Liver (tissue), 9 donors: ENCODE data around the gene OR1F1. TPM values are rescaled to one million over a fixed set of nuclear protein-coding genes. Genes with fewer than 3 reads are reported as not detected.

Experiments used
- DNase-seq: peaks from one replicate; pipeline ENCODE4 v3.0.0-alpha.2; 2017; ENCODE audit warnings: low spot score
- H3K27ac ChIP-seq, 2 donors: one replicate each; pipeline ENCODE4 v1.7.0; 2013; ENCODE audit warnings: inconsistent platforms in 2 of 2, low read length in 2 of 2, control low read depth in 1 of 2, low read depth in 1 of 2, mild to moderate bottlenecking in 1 of 2
- H3K27me3 ChIP-seq, 4 donors: one replicate each; pipeline versions ENCODE4 v1.6.1 to v1.7.0; 2013; ENCODE audit warnings: low read length in 3 of 4, inconsistent platforms in 1 of 4, mild to moderate bottlenecking in 1 of 4, moderate library complexity in 1 of 4; ENCODE audit not compliant: control insufficient read depth in 4 of 4, insufficient read depth in 4 of 4
- H3K36me3 ChIP-seq, 4 donors: one replicate each; pipeline versions ENCODE4 v1.6.1 to v1.7.0; 2013; ENCODE audit warnings: low read length in 3 of 4, mild to moderate bottlenecking in 3 of 4, low read depth in 1 of 4, moderate library complexity in 1 of 4; ENCODE audit not compliant: control insufficient read depth in 4 of 4, insufficient read depth in 3 of 4
- H3K4me1 ChIP-seq, 4 donors: one replicate each; pipeline versions ENCODE4 v1.6.1 to v1.7.0; 2013; ENCODE audit warnings: low read length in 3 of 4, mild to moderate bottlenecking in 3 of 4, moderate library complexity in 1 of 4; ENCODE audit not compliant: control insufficient read depth in 4 of 4, insufficient read depth in 4 of 4
- H3K4me3 ChIP-seq, 3 donors: one replicate each; pipeline versions ENCODE4 v1.6.1 to v1.7.0; 2013; ENCODE audit warnings: low read length in 3 of 3, control low read depth in 1 of 3, low read depth in 1 of 3, mild to moderate bottlenecking in 1 of 3
- H3K9ac ChIP-seq, 2 donors: one replicate each; pipeline ENCODE4 v1.7.0; 2013; ENCODE audit warnings: low read length in 2 of 2, mild to moderate bottlenecking in 2 of 2, moderate library complexity in 2 of 2, control low read depth in 1 of 2, low read depth in 1 of 2
- H3K9me3 ChIP-seq, 4 donors: one replicate each; pipeline versions ENCODE4 v1.6.1 to v1.7.0; 2013; ENCODE audit warnings: low read length in 3 of 4; ENCODE audit not compliant: control insufficient read depth in 4 of 4
- EGR1 ChIP-seq, 2 donors: IDR thresholded peaks; 2 replicates each; pipeline ENCODE4 v1.6.1; 2016 to 2018; ENCODE audit warnings: antibody characterized with exemption in 2 of 2, low read depth in 2 of 2
- FOXA1 ChIP-seq: IDR thresholded peaks from 2 replicates; pipeline ENCODE4 v1.6.1; 2016; ENCODE audit warnings: antibody characterized with exemption
- FOXA2 ChIP-seq: IDR thresholded peaks from 2 replicates; pipeline ENCODE4 v1.6.1; 2016; ENCODE audit warnings: antibody characterized with exemption
- GABPA ChIP-seq, 2 donors: IDR thresholded peaks in 1 of 2; conservative IDR thresholded peaks in 1 of 2; 2 replicates each; pipeline ENCODE4 v1.6.1; 2016; ENCODE audit warnings: antibody characterized with exemption in 2 of 2, mild to moderate bottlenecking in 1 of 2, moderate library complexity in 1 of 2
- HNF4A ChIP-seq, 2 donors: conservative IDR thresholded peaks; 2 replicates each; pipeline ENCODE4 v1.6.1; 2016; ENCODE audit warnings: antibody characterized with exemption in 2 of 2, mild to moderate bottlenecking in 2 of 2
- HNF4G ChIP-seq: IDR thresholded peaks from 2 replicates; pipeline ENCODE4 v1.6.1; 2016; ENCODE audit warnings: antibody characterized with exemption
- JUND ChIP-seq, 2 donors: IDR thresholded peaks; 2 replicates each; pipeline ENCODE4 v1.6.1; 2016; ENCODE audit warnings: antibody characterized with exemption in 2 of 2
- NR2F2 ChIP-seq: IDR thresholded peaks from 2 replicates; pipeline ENCODE4 v1.6.1; 2016; ENCODE audit warnings: antibody characterized with exemption
- RAD21 ChIP-seq, 2 donors: IDR thresholded peaks; 2 replicates each; pipeline ENCODE4 v1.6.1; 2016; ENCODE audit warnings: antibody characterized with exemption in 2 of 2, mild to moderate bottlenecking in 2 of 2
- RXRA ChIP-seq, 2 donors: IDR thresholded peaks; 2 replicates each; pipeline ENCODE4 v1.6.1; 2017 to 2018; ENCODE audit warnings: antibody characterized with exemption in 2 of 2, mild to moderate bottlenecking in 1 of 2
- SP1 ChIP-seq: IDR thresholded peaks from 2 replicates; pipeline ENCODE4 v1.6.1; 2018; ENCODE audit warnings: antibody characterized with exemption, mild to moderate bottlenecking
- TAF1 ChIP-seq: conservative IDR thresholded peaks from 2 replicates; pipeline ENCODE4 v1.6.1; 2016; ENCODE audit warnings: antibody characterized with exemption, mild to moderate bottlenecking
- YY1 ChIP-seq: IDR thresholded peaks from 2 replicates; pipeline ENCODE4 v1.6.1; 2016; ENCODE audit warnings: antibody characterized with exemption, mild to moderate bottlenecking
- WGBS: extraction: QIAGEN DNeasy Blood & Tissue Kit; methylation state at CpG from one replicate; pipeline ENCODE4 v1.1.7; 2013; 5-methylcytosine and 5-hydroxymethylcytosine counted together
- polyA plus RNA-seq, 2 donors: library from polyadenylated mRNA; stranded (reverse) in 1 of 2; unstranded in 1 of 2; fragments of 200-250 nt in 1 of 2; fragments of >200 nt in 1 of 2; fragmentation: Nextera tagmentation in 1 of 2; extraction: Ambion mirVana in 1 of 2; gene quantifications; one replicate each; pipeline versions ENCODE4 v1.2.1 to v1.2.3, GENCODE V29; 2013 to 2015
- total RNA-seq, 2 donors: library from RNA; depleted of rRNA; stranded (reverse); fragments of >200 nt; gene quantifications; one replicate each; pipeline ENCODE4 v1.2.3, GENCODE V29; 2014
- TF ChIP-seq, protein P1 (sequence below): IDR thresholded peaks from 2 replicates; pipeline ENCODE4 v1.6.1; 2016; ENCODE audit warnings: antibody characterized with exemption
- TF ChIP-seq, protein P2 (sequence below): fragments of 150-350 bp; IDR thresholded peaks from 2 replicates; pipeline ENCODE4 v1.5.1; 2017; ENCODE audit warnings: improper control_type of control experiment, low read depth, low read length; ENCODE audit not compliant: missing input control
- TF ChIP-seq, protein P3 (sequence below): IDR thresholded peaks from 2 replicates; pipeline ENCODE4 v1.6.1; 2016; ENCODE audit warnings: antibody characterized with exemption
- TF ChIP-seq, protein P4 (sequence below): IDR thresholded peaks from 2 replicates; pipeline ENCODE4 v1.6.1; 2016; ENCODE audit warnings: antibody characterized with exemption
- TF ChIP-seq, protein P5 (sequence below): IDR thresholded peaks from 2 replicates; pipeline ENCODE4 v1.6.1; 2016; ENCODE audit warnings: antibody characterized with exemption, mild to moderate bottlenecking
- donor health status: healthy.
- donor health status: healthy.
- donor health status: healthy.
- donor health status: healthy.
- donor health status: healthy.

Gene OR1F1
- total and polyA plus RNA-seq, 4 donors, result not detected

DNA sequence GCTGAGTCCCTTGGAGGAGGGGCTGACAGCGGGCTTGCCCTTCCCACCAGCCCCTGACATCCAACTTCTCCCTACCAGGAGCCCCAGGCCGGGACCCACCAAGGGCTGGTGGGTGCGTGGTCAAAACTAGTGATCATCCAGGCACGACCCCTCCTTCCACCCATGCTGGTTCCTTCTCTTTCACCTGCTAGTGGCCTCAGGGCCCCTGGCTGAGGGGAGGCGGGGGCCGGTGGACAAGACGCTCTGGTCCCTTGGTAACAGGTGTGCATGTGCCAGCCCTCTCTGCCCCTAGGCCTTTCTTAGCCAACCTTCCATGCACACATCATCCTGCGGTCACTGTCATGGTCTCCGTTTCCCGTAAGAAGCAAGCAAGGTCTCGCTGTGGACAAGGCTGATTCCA, 44.8 kb upstream of the OR1F1 start:
- H3K27ac ChIP-seq, result peak overlapping the region; percentile 67 to 68
- 94% methylated on average over 11 of the region's 11 CpGs for WGBS
- H3K27me3 ChIP-seq, result no peaks in the 10 kb centered on the region
- H3K9me3 ChIP-seq, result no peaks in the 10 kb centered on the region
- peaks cover 11 to 21% (median 18%) of the 10 kb centered on the region in 4 donors for H3K4me1 ChIP-seq
- no peak overlapping the region for H3K9ac ChIP-seq
- peaks cover 0 to 29% (median 3%) of the 10 kb centered on the region in 4 donors for H3K36me3 ChIP-seq
- H3K4me3 ChIP-seq, result no peak overlapping the region
- no peak for DNase-seq
- TF ChIP-seq RXRA (IDR thresholded peaks at IDR 0.05), result no peak
- TF ChIP-seq, protein P1, sequence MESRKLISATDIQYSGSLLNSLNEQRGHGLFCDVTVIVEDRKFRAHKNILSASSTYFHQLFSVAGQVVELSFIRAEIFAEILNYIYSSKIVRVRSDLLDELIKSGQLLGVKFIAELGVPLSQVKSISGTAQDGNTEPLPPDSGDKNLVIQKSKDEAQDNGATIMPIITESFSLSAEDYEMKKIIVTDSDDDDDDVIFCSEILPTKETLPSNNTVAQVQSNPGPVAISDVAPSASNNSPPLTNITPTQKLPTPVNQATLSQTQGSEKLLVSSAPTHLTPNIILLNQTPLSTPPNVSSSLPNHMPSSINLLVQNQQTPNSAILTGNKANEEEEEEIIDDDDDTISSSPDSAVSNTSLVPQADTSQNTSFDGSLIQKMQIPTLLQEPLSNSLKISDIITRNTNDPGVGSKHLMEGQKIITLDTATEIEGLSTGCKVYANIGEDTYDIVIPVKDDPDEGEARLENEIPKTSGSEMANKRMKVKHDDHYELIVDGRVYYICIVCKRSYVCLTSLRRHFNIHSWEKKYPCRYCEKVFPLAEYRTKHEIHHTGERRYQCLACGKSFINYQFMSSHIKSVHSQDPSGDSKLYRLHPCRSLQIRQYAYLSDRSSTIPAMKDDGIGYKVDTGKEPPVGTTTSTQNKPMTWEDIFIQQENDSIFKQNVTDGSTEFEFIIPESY, result no peak
- TF ChIP-seq, protein P2, sequence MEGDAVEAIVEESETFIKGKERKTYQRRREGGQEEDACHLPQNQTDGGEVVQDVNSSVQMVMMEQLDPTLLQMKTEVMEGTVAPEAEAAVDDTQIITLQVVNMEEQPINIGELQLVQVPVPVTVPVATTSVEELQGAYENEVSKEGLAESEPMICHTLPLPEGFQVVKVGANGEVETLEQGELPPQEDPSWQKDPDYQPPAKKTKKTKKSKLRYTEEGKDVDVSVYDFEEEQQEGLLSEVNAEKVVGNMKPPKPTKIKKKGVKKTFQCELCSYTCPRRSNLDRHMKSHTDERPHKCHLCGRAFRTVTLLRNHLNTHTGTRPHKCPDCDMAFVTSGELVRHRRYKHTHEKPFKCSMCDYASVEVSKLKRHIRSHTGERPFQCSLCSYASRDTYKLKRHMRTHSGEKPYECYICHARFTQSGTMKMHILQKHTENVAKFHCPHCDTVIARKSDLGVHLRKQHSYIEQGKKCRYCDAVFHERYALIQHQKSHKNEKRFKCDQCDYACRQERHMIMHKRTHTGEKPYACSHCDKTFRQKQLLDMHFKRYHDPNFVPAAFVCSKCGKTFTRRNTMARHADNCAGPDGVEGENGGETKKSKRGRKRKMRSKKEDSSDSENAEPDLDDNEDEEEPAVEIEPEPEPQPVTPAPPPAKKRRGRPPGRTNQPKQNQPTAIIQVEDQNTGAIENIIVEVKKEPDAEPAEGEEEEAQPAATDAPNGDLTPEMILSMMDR, result no peak
- TF ChIP-seq SP1, result no peak
- TF ChIP-seq RAD21 (IDR thresholded peaks at IDR 0.05), result no peak
- no peak for TF ChIP-seq HNF4A (conservative IDR thresholded peaks at IDR 0.05)
- TF ChIP-seq EGR1 (IDR thresholded peaks at IDR 0.05; ENCODE audit: low read depth in 2 of 2), result no peak
- TF ChIP-seq GABPA (IDR thresholded peaks at IDR 0.05 in 1 of 2, conservative IDR thresholded peaks at IDR 0.05 in 1 of 2), result no peak
- TF ChIP-seq HNF4G, result no peak
- TF ChIP-seq, protein P3, sequence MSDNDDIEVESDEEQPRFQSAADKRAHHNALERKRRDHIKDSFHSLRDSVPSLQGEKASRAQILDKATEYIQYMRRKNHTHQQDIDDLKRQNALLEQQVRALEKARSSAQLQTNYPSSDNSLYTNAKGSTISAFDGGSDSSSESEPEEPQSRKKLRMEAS, result no peak
- no peak for TF ChIP-seq JUND (IDR thresholded peaks at IDR 0.05)
- no peak for TF ChIP-seq NR2F2
- no peak for TF ChIP-seq YY1
- TF ChIP-seq FOXA2, result no peak
- TF ChIP-seq TAF1, result no peak
- TF ChIP-seq, protein P4, sequence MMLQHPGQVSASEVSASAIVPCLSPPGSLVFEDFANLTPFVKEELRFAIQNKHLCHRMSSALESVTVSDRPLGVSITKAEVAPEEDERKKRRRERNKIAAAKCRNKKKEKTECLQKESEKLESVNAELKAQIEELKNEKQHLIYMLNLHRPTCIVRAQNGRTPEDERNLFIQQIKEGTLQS, result no peak
- TF ChIP-seq FOXA1, result no peak

DNA sequence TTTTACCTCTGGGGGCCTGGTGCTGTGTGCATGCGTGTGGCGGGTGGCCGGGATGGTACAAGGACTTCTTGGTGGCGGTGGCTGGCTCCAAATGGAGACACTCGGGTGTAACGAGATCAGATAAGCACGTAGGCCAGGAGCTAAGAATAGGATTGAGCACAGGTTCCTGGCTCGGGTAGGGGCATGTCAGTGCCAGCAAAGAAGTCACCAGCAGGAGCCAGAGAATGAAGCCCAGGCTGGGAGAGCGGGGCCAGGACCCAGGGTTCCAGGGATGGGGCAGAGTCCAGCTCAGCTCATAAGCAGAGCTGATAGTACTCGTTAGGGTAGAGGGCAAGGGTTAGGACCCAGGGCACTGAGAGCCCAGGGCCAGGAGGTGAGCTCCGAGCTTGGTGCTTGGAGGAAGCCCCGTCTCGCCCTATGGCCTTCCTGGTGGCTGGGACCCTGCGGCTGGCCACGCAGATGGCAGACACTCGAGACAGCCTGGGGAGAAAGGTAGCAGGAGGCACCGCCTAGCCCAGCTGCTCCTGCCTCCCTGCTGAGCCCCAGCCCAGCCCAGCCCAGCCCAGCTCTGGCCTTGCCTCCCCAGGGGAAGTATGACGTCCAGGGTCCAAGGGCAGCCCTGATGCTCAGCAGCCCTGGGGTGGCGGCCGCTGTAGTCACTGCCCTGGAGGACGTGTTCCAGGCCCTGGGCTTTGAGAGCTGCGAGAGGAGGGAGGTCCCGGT, 44.2 kb upstream of the OR1F1 start:
- peak in 1 of 2 donors; percentile 52 for TF ChIP-seq GABPA (IDR thresholded peaks at IDR 0.05 in 1 of 2, conservative IDR thresholded peaks at IDR 0.05 in 1 of 2)
- peak; percentile 76 for TF ChIP-seq NR2F2
- peak in 1 of 2 donors; percentile 57 for TF ChIP-seq JUND (IDR thresholded peaks at IDR 0.05)
- peak; percentile 98 for TF ChIP-seq SP1
- TF ChIP-seq, protein P2, result no peak
- no peak for TF ChIP-seq EGR1 (IDR thresholded peaks at IDR 0.05; ENCODE audit: low read depth in 2 of 2)
- TF ChIP-seq YY1, result peak; percentile 78
- TF ChIP-seq, protein P5, sequence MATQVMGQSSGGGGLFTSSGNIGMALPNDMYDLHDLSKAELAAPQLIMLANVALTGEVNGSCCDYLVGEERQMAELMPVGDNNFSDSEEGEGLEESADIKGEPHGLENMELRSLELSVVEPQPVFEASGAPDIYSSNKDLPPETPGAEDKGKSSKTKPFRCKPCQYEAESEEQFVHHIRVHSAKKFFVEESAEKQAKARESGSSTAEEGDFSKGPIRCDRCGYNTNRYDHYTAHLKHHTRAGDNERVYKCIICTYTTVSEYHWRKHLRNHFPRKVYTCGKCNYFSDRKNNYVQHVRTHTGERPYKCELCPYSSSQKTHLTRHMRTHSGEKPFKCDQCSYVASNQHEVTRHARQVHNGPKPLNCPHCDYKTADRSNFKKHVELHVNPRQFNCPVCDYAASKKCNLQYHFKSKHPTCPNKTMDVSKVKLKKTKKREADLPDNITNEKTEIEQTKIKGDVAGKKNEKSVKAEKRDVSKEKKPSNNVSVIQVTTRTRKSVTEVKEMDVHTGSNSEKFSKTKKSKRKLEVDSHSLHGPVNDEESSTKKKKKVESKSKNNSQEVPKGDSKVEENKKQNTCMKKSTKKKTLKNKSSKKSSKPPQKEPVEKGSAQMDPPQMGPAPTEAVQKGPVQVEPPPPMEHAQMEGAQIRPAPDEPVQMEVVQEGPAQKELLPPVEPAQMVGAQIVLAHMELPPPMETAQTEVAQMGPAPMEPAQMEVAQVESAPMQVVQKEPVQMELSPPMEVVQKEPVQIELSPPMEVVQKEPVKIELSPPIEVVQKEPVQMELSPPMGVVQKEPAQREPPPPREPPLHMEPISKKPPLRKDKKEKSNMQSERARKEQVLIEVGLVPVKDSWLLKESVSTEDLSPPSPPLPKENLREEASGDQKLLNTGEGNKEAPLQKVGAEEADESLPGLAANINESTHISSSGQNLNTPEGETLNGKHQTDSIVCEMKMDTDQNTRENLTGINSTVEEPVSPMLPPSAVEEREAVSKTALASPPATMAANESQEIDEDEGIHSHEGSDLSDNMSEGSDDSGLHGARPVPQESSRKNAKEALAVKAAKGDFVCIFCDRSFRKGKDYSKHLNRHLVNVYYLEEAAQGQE, result peak; percentile 71
- TF ChIP-seq HNF4A (conservative IDR thresholded peaks at IDR 0.05), result peak; percentile 95
- TF ChIP-seq HNF4G, result peak; percentile 81
- TF ChIP-seq RAD21 (IDR thresholded peaks at IDR 0.05), result no peak
- TF ChIP-seq RXRA (IDR thresholded peaks at IDR 0.05), result peak; percentile 85 to 89
- DNase-seq, result no peak
- Histone ChIP-seq H3K36me3 (peaks cover 0 to 24% (median 3%) of the 10 kb centered on the region in 4 donors), H3K27me3 (no peaks in the 10 kb centered on the region), H3K9me3 (no peaks in the 10 kb centered on the region), H3K9ac (peak overlapping the region in 1 of 2 donors; percentile 43), H3K4me3 (no peak overlapping the region), H3K27ac (peak overlapping the region; percentile 67 to 68), H3K4me1 (peaks cover 11 to 21% (median 18%) of the 10 kb centered on the region in 4 donors)
- 43% methylated on average over 23 of the region's 23 CpGs for WGBS
